T-cell (primary cell): ENCODE results near the gene ROPN1. TPM values are rescaled to one million over a fixed set of nuclear protein-coding genes. Genes with fewer than 3 reads are reported as not detected.
"Not testable (repeated sequence)": the region's sequence is repeated elsewhere in the genome, so short reads cannot be mapped to it uniquely, and the experiment has no call there.

ENCODE experiments used
- ATAC-seq, 4 experiments: fragments of 200-7000 bp in 3 of 4; fragments of 150-1000 bp in 1 of 4; cut with Tn5 transposase; replicated peaks in 1 of 4; 1 replicate in 3 of 4; 2 replicates in 1 of 4; pipeline ENCODE4 v1.10.0; 2021; ENCODE audit warnings: moderate library complexity in 3 of 4, mild to moderate bottlenecking in 2 of 4, moderate number of reproducible peaks in 1 of 4
- CTCF ChIA-PET, 2 donors: fragments of 300-600 bp; sonication (Branson Sonifier 250); formaldehyde crosslinking; loops; one replicate each; lab custom pipeline; 2022; ENCODE audit warnings: antibody characterized with exemption in 2 of 2; lab: Charles Lee
- POLR2A ChIA-PET, 2 donors: fragments of 300-600 bp; sonication (Branson Sonifier 250); formaldehyde crosslinking; loops; one replicate each; lab custom pipeline; 2022; ENCODE audit warnings: antibody characterized with exemption in 2 of 2; lab: Charles Lee
- DNase-seq, 35 experiments: peaks; one replicate each; pipeline versions ENCODE4 v3.0.0 to v3.0.0-alpha.2; 2013 to 2023
- H3K27ac ChIP-seq: one replicate; pipeline ENCODE4 v1.5.1; 2013; ENCODE audit warnings: low read length
- H3K27me3 ChIP-seq, 2 experiments: replicated peaks in 1 of 2; 1 replicate in 1 of 2; 2 replicates in 1 of 2; pipeline versions ENCODE4 v1.6.1 to v1.7.0; 2013; ENCODE audit warnings: low read length in 1 of 2, mixed read lengths in 1 of 2; ENCODE audit not compliant: control insufficient read depth in 2 of 2, insufficient read depth in 2 of 2; ENCODE audit errors: extremely low read depth in 1 of 2
- H3K36me3 ChIP-seq, 2 donors: 1 replicate in 1 of 2; 2 replicates in 1 of 2; pipeline versions ENCODE4 v1.6.1 to v1.7.0; 2013; ENCODE audit warnings: low read length in 1 of 2; ENCODE audit not compliant: control insufficient read depth in 2 of 2, insufficient read depth in 1 of 2; ENCODE audit errors: extremely low read depth in 1 of 2
- H3K4me1 ChIP-seq, 2 experiments: 1 replicate in 1 of 2; 2 replicates in 1 of 2; pipeline versions ENCODE4 v1.6.1 to v1.7.0; 2013; ENCODE audit warnings: low read length in 2 of 2, mixed read lengths in 1 of 2; ENCODE audit not compliant: insufficient read depth in 2 of 2, control insufficient read depth in 1 of 2; ENCODE audit errors: extremely low read depth in 1 of 2
- H3K4me3 ChIP-seq, 2 donors: 1 replicate in 1 of 2; 2 replicates in 1 of 2; pipeline versions ENCODE4 v1.5.1 to v1.7.0; 2013; ENCODE audit warnings: mild to moderate bottlenecking in 2 of 2, low read length in 1 of 2, moderate library complexity in 1 of 2; ENCODE audit not compliant: control insufficient read depth in 1 of 2; ENCODE audit errors: extremely low read depth in 1 of 2
- H3K9me3 ChIP-seq: 2 replicates; pipeline ENCODE4 v1.7.0; 2013
- H3K27ac Mint-ChIP-seq, 2 donors: one replicate each; pipeline ENCODE4 v1.8.0; 2020 to 2021; ENCODE audit warnings: mild to moderate bottlenecking in 2 of 2, mixed read lengths in 2 of 2
- H3K27me3 Mint-ChIP-seq, 2 donors: one replicate each; pipeline ENCODE4 v1.8.0; 2021 to 2022; ENCODE audit warnings: mixed read lengths in 2 of 2
- H3K36me3 Mint-ChIP-seq: one replicate; pipeline ENCODE4 v1.8.0; 2021; ENCODE audit warnings: mixed read lengths
- H3K4me1 Mint-ChIP-seq, 3 donors: one replicate each; pipeline ENCODE4 v1.8.0; 2020 to 2022; ENCODE audit warnings: mixed read lengths in 3 of 3, mild to moderate bottlenecking in 1 of 3
- H3K4me3 Mint-ChIP-seq, 3 donors: one replicate each; pipeline ENCODE4 v1.8.0; 2020 to 2022; ENCODE audit warnings: mild to moderate bottlenecking in 3 of 3, mixed read lengths in 3 of 3, moderate library complexity in 3 of 3
- H3K9me3 Mint-ChIP-seq, 3 donors: one replicate each; pipeline ENCODE4 v1.8.0; 2020 to 2022; ENCODE audit warnings: mixed read lengths in 3 of 3
- WGBS: methylation state at CpG from one replicate; pipeline ENCODE4 v1.1.5; 2013; ENCODE audit warnings: missing lambda C conversion rate; ENCODE audit not compliant: insufficient coverage; 5-methylcytosine and 5-hydroxymethylcytosine counted together
- total RNA-seq, 35 experiments: library from RNA in 6 of 35; stranded (reverse) in 6 of 35; fragments of 120-200 nt in 1 of 35; gene quantifications; one replicate each; pipeline versions ENCODE4 v1.2.1 to v1.2.4 and lab custom pipeline; 2013 to 2026

Gene ROPN1
- total RNA-seq, 5 donors from 2014 or later (not counting 1 experiment from before 2014, with no cell fraction given), result not detected

DNA sequence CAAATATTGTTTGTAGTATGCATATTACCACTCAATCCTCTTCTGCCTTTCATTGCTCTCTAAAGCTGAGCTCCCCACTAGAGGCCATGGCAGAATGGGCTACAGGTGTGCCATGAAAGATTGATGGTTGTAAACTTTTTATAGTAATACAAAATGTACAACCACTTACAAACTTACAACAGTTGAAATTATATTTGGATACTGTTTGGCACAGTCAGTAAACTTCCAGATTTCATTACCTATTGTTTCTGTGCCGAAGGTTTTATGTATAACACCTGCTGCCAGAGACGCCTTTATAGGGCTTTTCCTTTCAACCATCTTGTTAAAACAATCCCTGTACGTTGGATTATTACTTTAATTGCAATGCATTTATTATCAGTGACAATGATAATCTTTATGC is 7.0 kb downstream of the ROPN1 start:
- ATAC-seq (no peak), DNase-seq (no peak)
- Histone ChIP-seq H3K4me3 (no peak overlapping the region), H3K9me3 (no peaks in the 10 kb centered on the region), H3K27me3 (peaks cover 3 to 20% of the 10 kb centered on the region in 2 experiments), H3K27ac (no peak overlapping the region), H3K4me1 (peaks cover under 1 to 4% of the 10 kb centered on the region in 2 experiments), H3K36me3 (no peaks in the 10 kb centered on the region)
- Mint-ChIP-seq H3K4me1 (peaks cover 0 to 4% (median under 1%) of the 10 kb centered on the region in 3 donors), H3K27ac (no peak overlapping the region), H3K36me3 (no peaks in the 10 kb centered on the region), H3K4me3 (no peak overlapping the region), H3K27me3 (peaks cover 54 to 61% of the 10 kb centered on the region in 2 donors), H3K9me3 (no peaks in the 10 kb centered on the region)
- no CpG with 5 or more reads among the region's 3 CpGs for WGBS
- ChIA-PET POLR2A (no interaction called here), CTCF (no interaction called here)

DNA sequence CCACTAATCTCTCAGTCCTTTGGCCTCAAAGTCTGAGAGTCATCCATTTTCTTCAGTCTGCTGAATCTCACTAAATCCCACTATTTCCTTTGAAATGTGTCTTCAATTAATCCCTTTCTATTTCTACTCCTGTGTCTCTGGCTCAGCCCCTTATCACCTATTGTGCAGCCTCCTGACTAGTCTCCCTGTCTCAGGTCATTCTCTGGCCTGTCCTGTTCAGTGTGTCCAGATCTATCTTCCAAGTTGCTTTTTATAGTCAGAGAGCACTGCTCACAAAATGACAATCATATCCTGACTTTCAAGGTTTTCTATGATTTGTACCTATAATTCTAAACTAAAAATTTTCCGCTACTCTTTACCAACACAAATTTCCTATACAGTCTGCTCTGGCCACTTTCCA is 7.6 kb downstream of the ROPN1 start:
- Mint-ChIP-seq H3K4me1 (peaks cover 0 to 6% (median 3%) of the 10 kb centered on the region in 3 donors), H3K4me3 (no peak overlapping the region), H3K36me3 (no peaks in the 10 kb centered on the region), H3K27ac (no peak overlapping the region), H3K27me3 (peaks cover 50 to 59% of the 10 kb centered on the region in 2 donors), H3K9me3 (no peaks in the 10 kb centered on the region)
- Histone ChIP-seq H3K27me3 (peaks cover 3 to 16% of the 10 kb centered on the region in 2 experiments), H3K36me3 (no peaks in the 10 kb centered on the region), H3K27ac (no peak overlapping the region), H3K4me3 (no peak overlapping the region), H3K9me3 (no peaks in the 10 kb centered on the region), H3K4me1 (peaks cover 2 to 6% of the 10 kb centered on the region in 2 experiments)
- DNase-seq (no peak), ATAC-seq (no peak)
- CTCF ChIA-PET, result no interaction called here
- POLR2A ChIA-PET, result no interaction called here
- WGBS, result 100% methylated on average over 1 of the region's 1 CpG

DNA sequence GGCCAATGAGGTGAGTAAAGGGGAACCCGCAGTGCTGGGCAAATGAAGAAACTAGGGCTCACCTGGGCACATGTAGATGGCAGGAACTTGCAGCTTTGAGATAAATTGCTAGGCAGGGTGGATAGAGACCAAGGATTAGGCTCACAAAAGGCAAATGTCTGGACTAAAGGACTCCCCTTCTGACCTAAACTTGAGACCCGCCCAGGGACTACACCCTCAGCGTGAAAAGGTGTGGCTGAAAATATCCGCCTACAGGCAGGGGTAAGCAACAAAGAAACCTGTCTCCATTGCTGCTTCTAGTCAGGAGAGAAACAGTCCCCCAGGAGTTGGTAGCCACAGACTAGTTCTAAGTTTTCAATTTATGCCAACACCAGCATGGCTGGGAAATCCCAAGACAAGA is 10.6 kb downstream of the ROPN1 start:
- H3K27me3 ChIP-seq, result peaks cover 3 to 12% of the 10 kb centered on the region in 2 experiments
- H3K4me3 Mint-ChIP-seq, DNase-seq, H3K4me1 Mint-ChIP-seq, H3K4me3 ChIP-seq, POLR2A ChIA-PET, H3K36me3 ChIP-seq, CTCF ChIA-PET, H3K9me3 ChIP-seq, H3K27ac ChIP-seq, H3K27ac Mint-ChIP-seq, H3K9me3 Mint-ChIP-seq, ATAC-seq, H3K36me3 Mint-ChIP-seq, H3K4me1 ChIP-seq: not testable (repeated sequence)
- WGBS, result 67% methylated on average over 2 of the region's 4 CpGs
- peaks cover 30 to 41% of the 10 kb centered on the region in 2 donors for H3K27me3 Mint-ChIP-seq

DNA sequence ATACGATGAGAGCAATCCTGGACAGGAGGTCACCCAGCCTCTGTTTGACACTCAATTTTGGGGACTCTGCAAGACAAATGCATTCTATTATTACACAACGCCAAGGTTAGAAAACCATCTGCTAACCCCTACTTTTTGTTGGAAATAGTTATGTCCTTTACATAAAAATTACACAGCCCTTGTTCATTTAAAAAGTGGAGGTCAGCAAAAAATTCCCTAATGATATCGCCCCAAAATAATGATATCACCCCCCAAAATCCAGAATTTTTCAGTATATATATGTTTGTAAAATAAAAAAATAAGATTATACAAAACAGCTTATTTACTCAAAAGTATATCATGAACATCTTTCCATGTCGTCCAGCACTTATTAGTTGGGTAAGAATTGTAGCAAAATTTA is 11.4 kb downstream of the ROPN1 start:
- H3K36me3 Mint-ChIP-seq, result no peaks in the 10 kb centered on the region
- no peak overlapping the region for H3K27ac ChIP-seq
- ChIA-PET CTCF (interaction anchor here in 1 of 2 donors (0.8 kb wide), 1 partner anchor 20 kb away, joined by 3 read pairs; no protein-coding TSS in a partner anchor), POLR2A (no interaction called here)
- peaks cover 2 to 6% of the 10 kb centered on the region in 2 experiments for H3K4me1 ChIP-seq
- no peaks in the 10 kb centered on the region for H3K9me3 Mint-ChIP-seq
- WGBS, result 83% methylated on average over 1 of the region's 4 CpGs
- H3K27ac Mint-ChIP-seq, result no peak overlapping the region
- peaks cover 31 to 39% of the 10 kb centered on the region in 2 donors for H3K27me3 Mint-ChIP-seq
- DNase-seq (no peak), ATAC-seq (no peak)
- H3K4me3 Mint-ChIP-seq, result no peak overlapping the region
- peaks cover 3 to 14% of the 10 kb centered on the region in 2 experiments for H3K27me3 ChIP-seq
- H3K4me3 ChIP-seq, result no peak overlapping the region
- H3K9me3 ChIP-seq, result no peaks in the 10 kb centered on the region
- peaks cover 0 to 6% (median 3%) of the 10 kb centered on the region in 3 donors for H3K4me1 Mint-ChIP-seq
- H3K36me3 ChIP-seq, result no peaks in the 10 kb centered on the region

DNA sequence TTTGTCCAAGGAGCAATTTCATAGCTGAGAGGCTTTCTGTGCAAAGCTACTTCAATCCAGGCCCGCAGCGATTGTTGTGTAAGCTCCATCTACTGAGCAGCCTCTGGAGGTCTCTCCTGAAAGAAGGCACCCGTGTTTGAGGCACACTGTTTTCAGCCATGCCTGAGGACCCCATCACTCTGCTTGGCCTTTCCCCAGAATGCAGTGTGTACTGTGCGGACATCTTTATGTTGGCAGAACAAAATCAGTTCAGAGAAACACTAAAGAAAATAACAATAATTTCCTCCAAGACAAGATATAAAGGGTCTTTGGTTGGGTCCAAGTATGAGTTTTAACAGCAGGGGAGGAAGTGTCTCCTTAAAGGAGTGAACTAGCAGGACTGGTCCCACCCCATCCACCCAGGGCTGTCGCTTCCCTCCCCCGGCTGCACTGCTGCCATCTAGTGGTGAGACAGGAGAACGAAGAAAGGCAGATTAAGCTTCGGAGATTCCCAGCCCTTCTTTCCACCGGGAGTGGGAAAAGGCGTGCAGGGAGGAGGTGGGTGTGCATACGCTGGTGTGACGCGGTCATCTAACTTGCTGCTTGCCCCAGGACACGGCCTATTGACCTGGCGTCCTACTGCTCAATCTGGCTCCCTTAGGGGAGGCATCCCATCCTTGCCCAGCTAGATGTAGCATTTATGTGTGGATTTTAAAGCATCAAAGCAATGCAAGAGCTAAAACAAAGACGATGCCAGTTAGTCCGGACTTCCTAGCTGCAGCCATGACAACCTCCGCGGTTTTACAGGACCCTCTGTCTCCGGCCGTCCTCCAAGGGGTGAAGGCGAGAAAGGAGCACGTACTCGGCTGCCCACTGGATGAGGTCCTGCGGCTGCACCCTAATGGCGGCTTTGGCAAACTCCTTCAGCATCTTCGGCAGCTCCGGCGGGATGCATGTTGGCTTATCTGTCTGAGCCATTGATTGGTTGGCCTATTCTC is 12.1 kb downstream of the ROPN1 start:
- CTCF ChIA-PET, result interaction anchor here in 1 of 2 donors (0.8 kb wide), 1 partner anchor 19 kb away, joined by 3 read pairs; no protein-coding TSS in a partner anchor
- H3K36me3 Mint-ChIP-seq, H3K27ac Mint-ChIP-seq, H3K4me1 ChIP-seq, H3K27ac ChIP-seq, H3K9me3 Mint-ChIP-seq, H3K36me3 ChIP-seq, H3K9me3 ChIP-seq, POLR2A ChIA-PET, H3K4me1 Mint-ChIP-seq: not testable (repeated sequence)
- WGBS, result 26% methylated on average over 17 of the region's 29 CpGs
- H3K27me3 ChIP-seq, result peaks cover 3 to 14% of the 10 kb centered on the region in 2 experiments
- Mint-ChIP-seq H3K4me3 (peak overlapping the region in 2 of 3 donors; percentile 5 to 33), H3K27me3 (peaks cover 30 to 40% of the 10 kb centered on the region in 2 donors)
- DNase-seq, result peak in 14 of 35 experiments; percentile 1 to 31 (median 12)
- peak overlapping the region in 1 of 2 donors; percentile 6 for H3K4me3 ChIP-seq
- ATAC-seq, result peak; percentile 70 to 84 (median 78)

DNA sequence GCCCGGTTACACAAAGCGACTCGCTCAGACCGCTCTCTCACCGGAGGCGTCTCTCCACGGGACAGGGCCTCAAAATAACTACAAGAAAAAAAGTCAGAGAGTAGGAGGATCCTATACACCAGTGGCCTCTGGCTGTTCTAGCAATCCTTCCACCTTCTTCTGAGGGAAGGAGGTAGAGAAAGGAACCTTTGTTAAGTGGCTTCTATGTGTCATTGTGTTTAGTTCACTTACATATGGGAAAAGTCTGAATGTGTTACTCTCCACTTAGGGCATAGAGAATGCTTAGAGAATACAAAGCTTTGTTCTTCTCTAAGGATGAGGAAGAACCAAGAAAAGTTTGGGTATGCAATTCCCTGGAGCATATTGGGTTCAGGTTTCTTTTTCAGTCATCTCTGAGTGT is 15.0 kb downstream of the ROPN1 start:
- H3K4me3 Mint-ChIP-seq, H3K4me1 Mint-ChIP-seq, H3K36me3 ChIP-seq, H3K9me3 ChIP-seq, H3K27ac ChIP-seq, CTCF ChIA-PET, H3K4me1 ChIP-seq, H3K9me3 Mint-ChIP-seq, H3K27ac Mint-ChIP-seq, DNase-seq, POLR2A ChIA-PET, H3K36me3 Mint-ChIP-seq, ATAC-seq, H3K4me3 ChIP-seq: not testable (repeated sequence)
- peaks cover 22 to 31% of the 10 kb centered on the region in 2 donors for H3K27me3 Mint-ChIP-seq
- WGBS, result no CpG with 5 or more reads among the region's 7 CpGs
- H3K27me3 ChIP-seq, result peaks cover 0 to 14% of the 10 kb centered on the region in 2 experiments
